Measurements from ENCODE around the gene SNX13. TPM values are rescaled to one million over a fixed set of nuclear protein-coding genes. Genes with fewer than 3 reads are reported as not detected.

SNX13 gene
- total RNA-seq, 1 experiment from 2014 or later = 41.8 TPM

DNA sequence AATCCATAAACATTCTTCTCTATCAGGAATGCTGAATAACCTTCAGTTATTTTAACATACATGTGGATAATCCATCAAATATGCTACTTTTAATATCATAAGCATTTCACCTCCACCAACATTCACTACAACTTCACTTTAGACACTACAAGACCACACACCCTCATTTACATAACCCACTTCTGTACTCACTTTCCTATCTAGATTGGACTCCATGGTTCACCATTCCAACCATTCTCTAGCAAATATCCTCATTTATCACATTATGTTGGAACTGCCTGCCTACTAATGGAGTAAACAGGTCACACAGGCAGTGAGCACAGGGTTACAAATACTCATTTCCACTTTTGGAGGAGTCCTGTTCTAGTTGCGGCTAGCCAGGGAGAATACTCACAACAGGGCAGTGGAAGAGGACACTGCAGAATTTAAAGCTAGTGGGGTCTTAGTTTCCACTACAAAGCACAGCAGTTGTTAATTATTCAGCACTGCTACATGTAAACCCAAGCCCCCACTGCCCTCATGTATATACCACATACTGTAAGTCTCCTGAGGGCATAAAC lies 18.4 kb downstream of the SNX13 start:
- Mint-ChIP-seq H3K9me3 (ENCODE audit: unreplicated experiment) (no peaks in the 10 kb centered on the region), H3K27ac (ENCODE audit: unreplicated experiment) (no peak overlapping the region), H3K27me3 (ENCODE audit: insufficient read depth, unreplicated experiment) (no peaks in the 10 kb centered on the region), H3K36me3 (ENCODE audit: insufficient read depth, unreplicated experiment) (no peaks in the 10 kb centered on the region), H3K4me1 (ENCODE audit: low read depth, unreplicated experiment) (no peaks in the 10 kb centered on the region), H3K4me3 (ENCODE audit: unreplicated experiment) (no peak overlapping the region)
- peaks cover 8% of the 10 kb centered on the region for H3K9me3 ChIP-seq
- no peak for TF ChIP-seq CTCF (IDR thresholded peaks at IDR 0.05; ENCODE audit: insufficient read depth in 1 of 2, low read depth in 1 of 2, low read length in 1 of 2, severe bottlenecking in 1 of 2, unreplicated experiment in 1 of 2)
- CTCF ChIA-PET = no interaction called here
- no peaks in the 10 kb centered on the region for H3K36me3 ChIP-seq (ENCODE audit: control insufficient read depth, insufficient read depth, low read length)
- no peaks in the 10 kb centered on the region for H3K27me3 ChIP-seq (replicated peaks; ENCODE audit: control insufficient read depth, insufficient read depth, low read length)
- no peak for DNase-seq
- POLR2A ChIA-PET = no interaction called here
- no peak overlapping the region for H3K4me3 ChIP-seq (ENCODE audit: low read depth, low read length)
- no peaks in the 10 kb centered on the region for H3K4me1 ChIP-seq
- intact Hi-C loops (cut with micrococcal nuclease; ENCODE audit: unreplicated experiment) = no loop called here
- no TSS peak for BruUV-seq (replicated peaks)

DNA sequence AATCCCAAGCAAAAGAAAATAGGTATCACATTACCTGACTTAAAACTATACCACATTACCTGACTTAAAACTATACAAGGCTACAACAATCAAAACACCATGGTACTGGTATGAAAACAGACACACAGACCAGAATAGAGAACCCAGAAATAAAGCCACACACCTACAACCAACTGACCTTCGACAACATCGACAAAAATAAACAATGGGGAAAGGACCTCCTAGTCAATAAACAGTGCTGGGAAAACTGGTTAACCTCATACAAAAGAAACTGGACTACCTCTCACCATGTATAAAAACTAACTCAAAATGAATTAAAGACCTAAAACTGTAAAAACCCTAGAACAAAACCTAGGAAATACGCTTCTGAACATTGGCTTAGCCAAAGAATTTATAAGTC lies 22.5 kb downstream of the SNX13 start:
- no peak overlapping the region for H3K27ac Mint-ChIP-seq (ENCODE audit: unreplicated experiment)
- H3K36me3 ChIP-seq (ENCODE audit: control insufficient read depth, insufficient read depth, low read length) = no peaks in the 10 kb centered on the region
- H3K9me3 Mint-ChIP-seq (ENCODE audit: unreplicated experiment) = no peaks in the 10 kb centered on the region
- H3K4me3 Mint-ChIP-seq (ENCODE audit: unreplicated experiment) = no peak overlapping the region
- CTCF ChIA-PET = no interaction called here
- peaks cover 14% of the 10 kb centered on the region for H3K4me1 ChIP-seq
- H3K4me1 Mint-ChIP-seq (ENCODE audit: low read depth, unreplicated experiment) = peaks cover 10% of the 10 kb centered on the region
- H3K27me3 Mint-ChIP-seq (ENCODE audit: insufficient read depth, unreplicated experiment) = no peaks in the 10 kb centered on the region
- no peak overlapping the region for H3K4me3 ChIP-seq (ENCODE audit: low read depth, low read length)
- no peaks in the 10 kb centered on the region for H3K27me3 ChIP-seq (replicated peaks; ENCODE audit: control insufficient read depth, insufficient read depth, low read length)
- POLR2A ChIA-PET = no interaction called here
- H3K36me3 Mint-ChIP-seq (ENCODE audit: insufficient read depth, unreplicated experiment) = no peaks in the 10 kb centered on the region
- H3K9me3 ChIP-seq = peaks cover 11% of the 10 kb centered on the region
- no peak for DNase-seq
- no TSS peak for BruUV-seq (replicated peaks)
- TF ChIP-seq CTCF (IDR thresholded peaks at IDR 0.05; ENCODE audit: insufficient read depth in 1 of 2, low read depth in 1 of 2, low read length in 1 of 2, severe bottlenecking in 1 of 2, unreplicated experiment in 1 of 2) = no peak
- intact Hi-C loops (cut with micrococcal nuclease; ENCODE audit: unreplicated experiment) = no loop called here

DNA sequence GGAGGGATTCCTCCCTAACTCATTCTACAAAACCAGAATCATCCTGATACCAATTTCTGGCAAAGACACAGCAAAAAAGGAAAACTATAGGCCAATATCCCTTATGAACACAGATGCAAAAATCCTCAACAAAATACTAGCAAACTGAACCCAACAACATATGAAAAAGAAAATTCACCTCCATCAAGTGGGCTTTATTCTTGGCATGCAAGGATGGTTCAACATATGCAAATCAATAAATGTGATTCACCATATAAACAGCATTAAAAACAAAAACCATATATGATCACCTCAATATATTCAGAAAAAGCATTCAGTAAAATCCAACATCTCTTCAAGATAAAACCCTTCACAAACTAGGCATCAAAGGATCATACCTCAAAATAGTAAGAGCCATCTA lies 23.5 kb downstream of the SNX13 start:
- H3K36me3 Mint-ChIP-seq (ENCODE audit: insufficient read depth, unreplicated experiment) = no peaks in the 10 kb centered on the region
- BruUV-seq (replicated peaks) = no TSS peak
- POLR2A ChIA-PET = no interaction called here
- H3K9me3 Mint-ChIP-seq (ENCODE audit: unreplicated experiment) = no peaks in the 10 kb centered on the region
- no peak overlapping the region for H3K4me3 ChIP-seq (ENCODE audit: low read depth, low read length)
- CTCF ChIA-PET = no interaction called here
- intact Hi-C loops (cut with micrococcal nuclease; ENCODE audit: unreplicated experiment) = no loop called here
- peaks cover 11% of the 10 kb centered on the region for H3K9me3 ChIP-seq
- H3K27me3 ChIP-seq (replicated peaks; ENCODE audit: control insufficient read depth, insufficient read depth, low read length) = no peaks in the 10 kb centered on the region
- no peaks in the 10 kb centered on the region for H3K27me3 Mint-ChIP-seq (ENCODE audit: insufficient read depth, unreplicated experiment)
- H3K27ac Mint-ChIP-seq (ENCODE audit: unreplicated experiment) = no peak overlapping the region
- no peak overlapping the region for H3K4me3 Mint-ChIP-seq (ENCODE audit: unreplicated experiment)
- no peaks in the 10 kb centered on the region for H3K36me3 ChIP-seq (ENCODE audit: control insufficient read depth, insufficient read depth, low read length)
- peaks cover 14% of the 10 kb centered on the region for H3K4me1 ChIP-seq
- H3K4me1 Mint-ChIP-seq (ENCODE audit: low read depth, unreplicated experiment) = peaks cover 10% of the 10 kb centered on the region
- no peak for DNase-seq
- TF ChIP-seq CTCF (IDR thresholded peaks at IDR 0.05; ENCODE audit: insufficient read depth in 1 of 2, low read depth in 1 of 2, low read length in 1 of 2, severe bottlenecking in 1 of 2, unreplicated experiment in 1 of 2) = no peak

Measured in Caco-2 (cell line).